ENCODE measurements around the gene DENND1A. TPM values are rescaled to one million over a fixed set of nuclear protein-coding genes. Genes with fewer than 3 reads are reported as not detected.

Gene DENND1A
- polyA plus RNA-seq, 1 experiment, result 16.2 TPM

- H3K27ac ChIP-seq (ENCODE audit: low read depth, low read length), result no peak overlapping the region
- no peak for TF ChIP-seq CTCF (IDR thresholded peaks at IDR 0.05; ENCODE audit: low read depth, low read length)
- no peaks in the 10 kb centered on the region for H3K9me3 ChIP-seq (ENCODE audit: control insufficient read depth, insufficient read depth, low read length)
- CTCF ChIA-PET, result no interaction called here
- no peaks in the 10 kb centered on the region for H3K27me3 ChIP-seq (ENCODE audit: control insufficient read depth, insufficient read depth, low read length)
- no peak for DNase-seq (ENCODE audit: low read depth, low spot score)
- POLR2A ChIA-PET, result no interaction called here
- no peak overlapping the region for H3K4me3 ChIP-seq (ENCODE audit: low read depth, low read length)
Measured at GRCh38 chr9:123606141-123606540, 323.8 kb downstream of the DENND1A start.

GRCh38 chr9:123605286-123605685 lies 324.6 kb downstream of the DENND1A start:
- DNase-seq (ENCODE audit: low read depth, low spot score), result no peak
- no peak for TF ChIP-seq CTCF (IDR thresholded peaks at IDR 0.05; ENCODE audit: low read depth, low read length)
- no peak overlapping the region for H3K27ac ChIP-seq (ENCODE audit: low read depth, low read length)
- POLR2A ChIA-PET, result no interaction called here
- CTCF ChIA-PET, result no interaction called here
- no peaks in the 10 kb centered on the region for H3K27me3 ChIP-seq (ENCODE audit: control insufficient read depth, insufficient read depth, low read length)
- H3K4me3 ChIP-seq (ENCODE audit: low read depth, low read length), result no peak overlapping the region
- H3K9me3 ChIP-seq (ENCODE audit: control insufficient read depth, insufficient read depth, low read length), result no peaks in the 10 kb centered on the region

- Histone ChIP-seq H3K9me3 (ENCODE audit: control insufficient read depth, insufficient read depth, low read length) (no peaks in the 10 kb centered on the region), H3K27ac (ENCODE audit: low read depth, low read length) (no peak overlapping the region), H3K27me3 (ENCODE audit: control insufficient read depth, insufficient read depth, low read length) (no peaks in the 10 kb centered on the region), H3K4me3 (ENCODE audit: low read depth, low read length) (no peak overlapping the region)
- no peak for DNase-seq (ENCODE audit: low read depth, low spot score)
- ChIA-PET CTCF (no interaction called here), POLR2A (no interaction called here)
- no peak for TF ChIP-seq CTCF (IDR thresholded peaks at IDR 0.05; ENCODE audit: low read depth, low read length)
Measured at GRCh38 chr9:123604861-123605260, 325.1 kb downstream of the DENND1A start.

- no peaks in the 10 kb centered on the region for H3K9me3 ChIP-seq (ENCODE audit: control insufficient read depth, insufficient read depth, low read length)
- CTCF ChIA-PET, result no interaction called here
Measured at GRCh38 chr9:123601828-123602227, 328.1 kb downstream of the DENND1A start.

GRCh38 chr9:123599781-123600180 lies 330.1 kb downstream of the DENND1A start:
- CTCF ChIA-PET, result no interaction called here
- DNase-seq (ENCODE audit: low read depth, low spot score), result no peak
- no peaks in the 10 kb centered on the region for H3K27me3 ChIP-seq (ENCODE audit: control insufficient read depth, insufficient read depth, low read length)
- no peak overlapping the region for H3K27ac ChIP-seq (ENCODE audit: low read depth, low read length)
- no peak for TF ChIP-seq CTCF (IDR thresholded peaks at IDR 0.05; ENCODE audit: low read depth, low read length)
- no peak overlapping the region for H3K4me3 ChIP-seq (ENCODE audit: low read depth, low read length)
- no peaks in the 10 kb centered on the region for H3K9me3 ChIP-seq (ENCODE audit: control insufficient read depth, insufficient read depth, low read length)
- POLR2A ChIA-PET, result no interaction called here

More at GRCh38 chr9:123601828-123602227, 328.1 kb downstream of the DENND1A start:
- H3K4me3 ChIP-seq (ENCODE audit: low read depth, low read length), result no peak overlapping the region
- no peak overlapping the region for H3K27ac ChIP-seq (ENCODE audit: low read depth, low read length)
- no peaks in the 10 kb centered on the region for H3K27me3 ChIP-seq (ENCODE audit: control insufficient read depth, insufficient read depth, low read length)
- POLR2A ChIA-PET, result no interaction called here
- no peak for DNase-seq (ENCODE audit: low read depth, low spot score)
- TF ChIP-seq CTCF (IDR thresholded peaks at IDR 0.05; ENCODE audit: low read depth, low read length), result no peak
